DOHH2 (cell line): ENCODE results near the gene FAM83E.

Source experiments
- H3F3A ChIP-seq: fragments of 200-600 bp; sonication (generic), shearing (Covaris generic); 2 replicates; pipeline ENCODE4 v1.6.0; 2016; ENCODE audit warnings: antibody characterized with exemption, mild to moderate bottlenecking; ENCODE audit not compliant: control insufficient read depth, insufficient read depth
- H3K27ac ChIP-seq: fragments of 200-600 bp; sonication (generic); 2 replicates; pipeline ENCODE4 v1.5.1; 2014; ENCODE audit warnings: low read depth, mild to moderate bottlenecking, low read length, moderate library complexity
- H3K27me3 ChIP-seq: fragments of 200-600 bp; sonication (generic); 2 replicates; pipeline ENCODE4 v1.6.1; 2014; ENCODE audit warnings: mild to moderate bottlenecking, low read length, mixed read lengths; ENCODE audit not compliant: control insufficient read depth
- H3K36me3 ChIP-seq: fragments of 200-600 bp; sonication (generic); 2 replicates; pipeline ENCODE4 v1.6.1; 2014; ENCODE audit warnings: mild to moderate bottlenecking, low read length, moderate library complexity, mixed read lengths; ENCODE audit not compliant: control insufficient read depth
- H3K4me1 ChIP-seq: fragments of 200-600 bp; sonication (generic); 2 replicates; pipeline ENCODE4 v1.6.1; 2014; ENCODE audit warnings: mild to moderate bottlenecking, low read length, mixed read lengths; ENCODE audit not compliant: control insufficient read depth
- H3K4me2 ChIP-seq: fragments of 200-600 bp; sonication (generic); 2 replicates; pipeline ENCODE4 v1.6.0; 2014; ENCODE audit warnings: mild to moderate bottlenecking, low read length, moderate library complexity
- H3K4me3 ChIP-seq: fragments of 200-600 bp; sonication (generic); 2 replicates; pipeline ENCODE4 v1.5.1; 2014; ENCODE audit warnings: mild to moderate bottlenecking, low read length, mixed read lengths
- H3K79me2 ChIP-seq: fragments of 200-600 bp; sonication (generic); 2 replicates; pipeline ENCODE4 v1.6.1; 2014; ENCODE audit warnings: mild to moderate bottlenecking, low read length, mixed read lengths; ENCODE audit not compliant: control insufficient read depth
- H3K9me2 ChIP-seq: fragments of 200-600 bp; sonication (generic); replicated peaks from 2 replicates; pipeline ENCODE4 v1.6.1; 2014; ENCODE audit warnings: mild to moderate bottlenecking, low read length, mixed read lengths; ENCODE audit not compliant: control insufficient read depth
- H3K9me3 ChIP-seq: fragments of 200-600 bp; sonication (generic); 2 replicates; pipeline ENCODE4 v1.6.1; 2014; ENCODE audit warnings: antibody characterized with exemption, low read length, mixed read lengths; ENCODE audit not compliant: control insufficient read depth, insufficient read depth
- H4K20me1 ChIP-seq: fragments of 200-600 bp; sonication (generic); 2 replicates; pipeline ENCODE4 v1.6.0; 2014; ENCODE audit warnings: low read depth, mild to moderate bottlenecking, antibody characterized with exemption, low read length, moderate library complexity; ENCODE audit not compliant: control insufficient read depth, insufficient read depth
- EZH2phosphoT487 ChIP-seq: fragments of 200-600 bp; sonication (generic); IDR thresholded peaks from 2 replicates; pipeline ENCODE4 v1.6.1; 2017; ENCODE audit warnings: borderline replicate concordance, mild to moderate bottlenecking, antibody characterized with exemption, low read length, moderate library complexity, mixed read lengths
- TF ChIP-seq, protein P1 (sequence below): fragments of 200-600 bp; sonication (generic); IDR thresholded peaks from one replicate; pipeline ENCODE4 v1.5.1; 2014; ENCODE audit warnings: antibody characterized with exemption, mild to moderate bottlenecking, low read depth, low read length; ENCODE audit not compliant: poor library complexity, severe bottlenecking

Gene FAM83E

GRCh38 chr19:48616491-48617056 is 1.7 kb upstream of the FAM83E start:
- peaks cover 24% of the 10 kb centered on the region for H3K4me1 ChIP-seq
- peaks cover 23% of the 10 kb centered on the region for H4K20me1 ChIP-seq
- TF ChIP-seq, protein P1, sequence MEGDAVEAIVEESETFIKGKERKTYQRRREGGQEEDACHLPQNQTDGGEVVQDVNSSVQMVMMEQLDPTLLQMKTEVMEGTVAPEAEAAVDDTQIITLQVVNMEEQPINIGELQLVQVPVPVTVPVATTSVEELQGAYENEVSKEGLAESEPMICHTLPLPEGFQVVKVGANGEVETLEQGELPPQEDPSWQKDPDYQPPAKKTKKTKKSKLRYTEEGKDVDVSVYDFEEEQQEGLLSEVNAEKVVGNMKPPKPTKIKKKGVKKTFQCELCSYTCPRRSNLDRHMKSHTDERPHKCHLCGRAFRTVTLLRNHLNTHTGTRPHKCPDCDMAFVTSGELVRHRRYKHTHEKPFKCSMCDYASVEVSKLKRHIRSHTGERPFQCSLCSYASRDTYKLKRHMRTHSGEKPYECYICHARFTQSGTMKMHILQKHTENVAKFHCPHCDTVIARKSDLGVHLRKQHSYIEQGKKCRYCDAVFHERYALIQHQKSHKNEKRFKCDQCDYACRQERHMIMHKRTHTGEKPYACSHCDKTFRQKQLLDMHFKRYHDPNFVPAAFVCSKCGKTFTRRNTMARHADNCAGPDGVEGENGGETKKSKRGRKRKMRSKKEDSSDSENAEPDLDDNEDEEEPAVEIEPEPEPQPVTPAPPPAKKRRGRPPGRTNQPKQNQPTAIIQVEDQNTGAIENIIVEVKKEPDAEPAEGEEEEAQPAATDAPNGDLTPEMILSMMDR, result no peak
- TF ChIP-seq EZH2phosphoT487, result no peak
- no peaks in the 10 kb centered on the region for H3K27me3 ChIP-seq
- peak overlapping the region; percentile 67 for H3K4me2 ChIP-seq
- peaks cover 47% of the 10 kb centered on the region for H3K79me2 ChIP-seq
- H3K4me3 ChIP-seq, result peak overlapping the region; percentile 95
- H3F3A ChIP-seq, result peaks cover 34% of the 10 kb centered on the region
- no peak overlapping the region for H3K27ac ChIP-seq
- H3K9me3 ChIP-seq, result no peaks in the 10 kb centered on the region
- peaks cover 61% of the 10 kb centered on the region for H3K36me3 ChIP-seq
- no peaks in the 10 kb centered on the region for H3K9me2 ChIP-seq

GRCh38 chr19:48616041-48616436 is 1.2 kb upstream of the FAM83E start:
- Histone ChIP-seq H3K36me3 (peaks cover 61% of the 10 kb centered on the region), H3K79me2 (peaks cover 45% of the 10 kb centered on the region), H3K9me2 (no peaks in the 10 kb centered on the region), H3K27me3 (no peaks in the 10 kb centered on the region), H4K20me1 (peaks cover 23% of the 10 kb centered on the region), H3K4me3 (no peak overlapping the region), H3K4me2 (no peak overlapping the region), H3F3A (peaks cover 34% of the 10 kb centered on the region), H3K27ac (no peak overlapping the region), H3K9me3 (no peaks in the 10 kb centered on the region), H3K4me1 (peaks cover 24% of the 10 kb centered on the region)
- TF ChIP-seq, protein P1, result no peak
- TF ChIP-seq EZH2phosphoT487, result no peak

DNA sequence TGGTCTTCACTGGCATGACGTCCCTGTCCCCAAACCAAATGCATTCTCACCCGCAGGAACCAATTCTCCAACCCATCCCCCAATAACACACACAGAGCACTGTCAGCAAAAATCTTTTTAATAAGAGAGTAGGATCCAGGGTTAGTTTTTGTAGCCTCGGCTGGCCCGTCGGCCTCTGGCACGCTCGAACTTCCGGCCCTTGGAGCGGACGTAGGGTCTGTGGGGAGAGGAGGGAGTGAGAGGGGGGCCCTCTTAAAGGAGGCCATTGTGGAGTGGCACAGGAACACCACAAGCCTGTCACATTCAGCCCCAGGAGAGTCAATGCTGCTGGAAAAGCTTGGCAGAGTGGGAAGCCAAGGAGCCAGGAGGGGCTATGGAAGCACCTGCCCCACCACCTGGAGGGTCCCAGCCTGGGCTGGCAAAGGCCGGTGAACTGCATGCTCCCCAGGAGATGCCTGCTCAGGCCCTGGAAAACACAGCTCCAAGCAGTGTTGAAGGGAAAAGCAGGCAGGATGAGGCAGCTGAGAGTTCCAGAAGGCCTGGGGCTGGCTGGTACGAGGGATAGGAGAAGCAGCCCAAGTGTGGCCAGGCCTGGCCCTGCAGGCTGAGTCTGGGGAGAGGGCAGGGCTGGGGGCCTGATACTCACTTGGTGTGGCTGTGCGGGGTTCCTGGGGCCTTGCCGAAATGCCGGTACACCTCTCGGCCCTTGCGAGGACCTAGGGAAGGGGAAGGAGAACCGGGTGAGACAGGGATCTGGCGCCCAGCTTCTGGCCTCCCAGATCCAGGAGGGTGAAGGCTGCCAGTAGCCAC is 560 bp upstream of the FAM83E start:
- Histone ChIP-seq H3F3A (peaks cover 34% of the 10 kb centered on the region), H3K4me2 (no peak overlapping the region), H4K20me1 (peaks cover 23% of the 10 kb centered on the region), H3K9me2 (no peaks in the 10 kb centered on the region), H3K4me1 (peaks cover 23% of the 10 kb centered on the region), H3K4me3 (no peak overlapping the region), H3K9me3 (no peaks in the 10 kb centered on the region), H3K27me3 (no peaks in the 10 kb centered on the region), H3K27ac (no peak overlapping the region), H3K36me3 (peaks cover 61% of the 10 kb centered on the region), H3K79me2 (peaks cover 44% of the 10 kb centered on the region)
- TF ChIP-seq, protein P1, result no peak
- no peak for TF ChIP-seq EZH2phosphoT487
